ENCODE data around the gene G3BP2.
"Not testable (repeated sequence)": the region's sequence is repeated elsewhere in the genome, so short reads cannot be mapped to it uniquely, and the experiment has no call there.

GRCh38 chr4:75667636-75668035 lies 5.6 kb downstream of the G3BP2 start:
- TF ChIP-seq CTCF (IDR thresholded peaks at IDR 0.05; ENCODE audit: low read depth, low read length); EZH2phosphoT487 (IDR thresholded peaks at IDR 0.05; ENCODE audit: low read depth): not testable (repeated sequence)
